SW480 (cell line): ENCODE measurements around the gene HLA-DQA1.
"Not testable (repeated sequence)": the region's sequence is repeated elsewhere in the genome, so short reads cannot be mapped to it uniquely, and the experiment has no call there.

Source experiments
- DNase-seq: peaks from one replicate; pipeline ENCODE4 v3.0.0-alpha.2; 2016; ENCODE audit warnings: low spot score

HLA-DQA1 gene

GRCh38 chr6:32637219-32637880 is at the start of gene HLA-DQA1:
TSS of gene HLA-DQA1 (plus strand) at chr6:32637406. CDS start at chr6:32637459, 53 bp downstream.
- DNase-seq: no peak

GRCh38 chr6:32588156-32588555 is 49.0 kb upstream of the HLA-DQA1 start:
- no peak for DNase-seq

DNA sequence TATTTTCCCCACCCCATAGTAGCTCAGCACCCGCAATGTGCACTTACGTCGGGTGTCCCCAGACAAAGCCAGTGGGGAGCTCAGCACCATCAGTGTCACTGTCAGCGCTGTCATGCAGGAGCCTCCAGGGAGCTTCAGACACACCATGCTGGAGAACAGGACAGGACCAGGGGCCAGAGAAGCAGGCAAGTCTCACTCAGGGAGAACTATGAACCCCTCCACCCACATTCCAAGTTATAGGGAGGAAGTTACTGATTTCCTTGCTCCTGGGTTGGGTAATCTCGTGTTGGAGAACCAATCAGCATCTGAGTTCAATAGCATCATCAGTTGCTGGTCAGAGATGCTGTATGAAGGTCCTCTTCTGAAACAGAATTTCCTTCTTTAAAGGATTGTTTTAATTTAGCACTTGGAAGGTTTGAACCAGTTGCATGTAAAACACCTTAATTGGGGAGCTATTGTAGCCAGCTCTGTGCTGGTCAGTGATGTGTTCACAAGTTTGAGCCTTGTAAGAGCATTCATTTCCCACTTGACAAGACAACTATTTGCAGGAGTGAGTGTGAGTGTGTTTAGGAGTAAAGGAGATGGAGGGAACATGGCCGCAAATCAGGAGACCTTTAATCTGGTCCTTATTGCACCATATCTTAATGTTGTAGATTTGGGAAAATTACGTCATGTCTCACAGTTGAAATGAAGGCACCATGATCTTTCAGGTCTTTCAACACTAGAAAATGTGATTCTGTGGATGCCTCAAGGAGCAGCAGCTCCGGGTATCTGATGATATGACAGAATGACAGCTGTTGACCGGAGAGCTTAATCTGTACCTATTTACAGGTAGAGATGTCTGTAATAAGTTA is 47.4 kb upstream of the HLA-DQA1 start, which contains the start of gene HLA-DRB1:
TSS of gene HLA-DRB1 (minus strand) at position 253 of the 854 bp plus-strand sequence. CDS start at position 147, 106 bp downstream.
- peak; percentile 8 for DNase-seq

GRCh38 chr6:32590713-32591112 is 46.5 kb upstream of the HLA-DQA1 start:
- DNase-seq: not testable (repeated sequence)

DNA sequence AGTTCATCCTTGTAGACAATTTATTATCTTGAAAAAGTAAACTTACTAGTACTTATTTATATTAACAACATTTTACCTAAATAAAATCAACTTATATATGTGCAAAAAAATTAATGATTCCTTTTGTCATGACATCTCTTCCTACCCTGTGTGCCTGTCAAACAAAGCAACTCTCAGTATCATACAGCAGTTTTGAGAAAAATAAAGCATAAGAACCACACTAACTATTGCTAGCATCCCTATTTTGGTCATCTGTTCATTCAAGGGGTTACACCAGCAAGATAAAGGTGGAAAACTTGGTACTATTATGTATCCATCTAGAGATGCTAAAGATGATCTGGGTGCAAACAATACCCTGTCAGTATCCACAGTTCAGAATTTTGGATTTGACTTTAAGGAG is 40.2 kb upstream of the HLA-DQA1 start:
- no peak for DNase-seq

DNA sequence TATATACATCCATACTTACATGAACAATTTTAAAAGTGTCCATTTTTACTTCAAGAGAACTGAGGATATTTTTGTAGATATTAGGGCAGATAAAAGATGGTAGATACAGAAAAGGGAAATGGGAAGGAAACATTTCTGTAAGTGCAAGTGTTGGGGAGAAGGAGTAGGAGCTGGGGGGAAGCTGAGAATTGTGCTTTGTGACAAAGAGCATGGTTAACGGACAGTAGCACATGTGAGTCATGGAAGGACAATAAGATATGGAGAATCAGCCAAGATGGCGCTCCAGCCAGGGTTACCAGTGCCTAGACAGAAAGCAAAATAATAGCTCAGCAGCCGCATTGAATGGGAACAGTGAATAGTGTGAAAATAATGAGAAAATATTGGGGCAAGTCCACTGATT is 34.8 kb upstream of the HLA-DQA1 start:
- no peak for DNase-seq

- DNase-seq: no peak
Measured at GRCh38 chr6:32603222-32603621, 34.0 kb upstream of the HLA-DQA1 start.

DNA sequence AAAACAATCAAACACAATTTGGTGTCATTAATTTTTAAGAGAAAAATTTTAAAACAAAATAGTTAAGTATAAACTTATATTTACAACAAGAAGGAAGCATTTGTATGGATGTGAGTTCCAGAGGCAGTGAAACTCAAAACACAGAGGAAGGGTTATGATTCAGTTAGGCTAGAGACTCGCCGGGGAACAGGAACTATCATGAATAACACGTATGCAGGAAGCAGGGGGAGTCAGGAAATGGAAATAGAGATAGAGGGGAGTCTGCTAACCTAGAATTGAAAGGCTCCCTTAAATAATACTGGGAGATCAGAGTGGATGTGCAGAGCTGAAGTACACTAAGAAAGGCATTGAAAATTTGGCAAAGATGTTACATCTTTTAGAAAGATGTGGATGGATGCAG is 33.3 kb upstream of the HLA-DQA1 start:
- no peak for DNase-seq

- DNase-seq: no peak
Measured at GRCh38 chr6:32604434-32604877, 32.8 kb upstream of the HLA-DQA1 start.

DNA sequence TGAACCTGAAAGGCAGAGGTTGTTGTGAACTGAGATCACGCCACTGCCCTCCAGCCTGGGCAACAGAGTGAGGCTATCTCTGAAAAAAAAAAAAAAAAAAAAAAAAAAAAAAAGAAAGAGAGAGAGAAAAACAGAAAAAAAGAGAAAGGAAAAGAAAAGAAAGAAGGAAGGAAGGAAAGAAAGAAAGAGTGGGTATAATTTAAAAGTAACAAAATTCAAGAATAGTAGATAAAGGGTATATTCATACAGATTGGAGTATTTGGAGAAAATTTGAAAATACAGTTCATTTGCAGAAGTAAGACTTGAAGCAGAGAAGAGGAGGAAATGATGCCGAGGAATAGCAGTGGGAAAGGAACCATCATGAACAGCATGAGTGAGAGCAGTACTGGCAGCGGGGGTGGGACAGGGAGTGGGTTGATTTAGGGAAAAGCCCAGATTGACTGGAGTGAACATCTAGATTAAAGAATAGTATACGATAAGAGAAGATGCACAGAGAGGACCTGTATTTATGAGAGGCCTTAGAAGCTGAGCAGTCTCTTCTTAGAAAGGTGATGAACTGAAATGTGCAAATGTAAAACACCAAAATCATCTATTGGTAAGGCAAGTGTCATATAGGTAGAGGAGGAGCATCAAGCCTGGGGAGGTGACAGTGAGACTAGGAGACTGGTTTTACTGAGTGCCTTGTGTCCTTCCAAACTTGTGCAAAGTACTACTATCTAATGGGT is 29.8 kb upstream of the HLA-DQA1 start:
- DNase-seq: no peak

GRCh38 chr6:32607988-32608298 is 29.3 kb upstream of the HLA-DQA1 start:
- DNase-seq: no peak

- DNase-seq: no peak
Measured at GRCh38 chr6:32608362-32608761, 28.8 kb upstream of the HLA-DQA1 start.

- no peak for DNase-seq
Measured at GRCh38 chr6:32609391-32609730, 27.8 kb upstream of the HLA-DQA1 start.

DNA sequence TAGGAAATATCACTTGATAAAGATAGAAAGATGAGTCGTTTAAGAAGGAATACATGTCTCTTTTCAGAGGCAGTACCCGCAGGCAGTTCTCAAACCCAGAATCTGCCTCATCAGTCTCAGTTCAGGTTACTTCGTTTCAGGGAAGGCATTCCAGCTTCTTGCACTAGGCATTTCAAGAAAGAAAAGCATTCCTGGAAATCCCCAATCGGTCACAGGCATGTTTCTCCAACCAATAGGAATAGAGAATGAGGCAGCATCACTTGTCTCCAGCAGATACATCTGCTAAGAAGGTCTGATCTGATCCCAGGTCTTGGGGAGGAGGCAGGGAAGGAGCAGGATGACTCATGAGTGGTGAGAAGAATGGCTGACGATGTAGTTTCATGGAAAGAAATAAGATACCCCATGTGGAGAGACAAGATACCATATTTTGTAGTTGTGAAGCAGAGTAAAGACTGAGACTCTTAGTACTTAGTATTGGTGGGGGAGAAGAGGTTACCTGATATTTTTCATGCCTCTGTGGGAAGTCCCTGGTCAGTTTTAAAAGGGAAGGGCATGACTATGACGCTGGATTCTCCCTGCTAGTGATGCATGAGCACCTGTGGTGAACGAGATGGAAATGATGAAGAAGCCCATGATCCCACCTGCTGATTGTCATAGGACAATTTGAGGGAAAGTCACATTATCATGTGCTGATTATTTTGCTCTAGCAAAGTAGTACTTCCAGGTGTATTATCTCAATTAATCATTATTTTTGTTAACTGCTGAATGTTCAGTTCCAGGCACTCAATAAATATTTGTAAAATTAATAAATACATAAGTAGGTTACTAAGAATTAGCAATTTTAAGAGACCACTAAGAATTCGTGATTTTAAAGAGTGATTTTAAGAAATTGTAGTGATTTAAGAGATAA is 27.2 kb upstream of the HLA-DQA1 start:
- DNase-seq: peak; percentile 72

- DNase-seq: no peak
Measured at GRCh38 chr6:32610682-32611296, 26.4 kb upstream of the HLA-DQA1 start.

- no peak for DNase-seq
Measured at GRCh38 chr6:32613475-32613874, 23.7 kb upstream of the HLA-DQA1 start.

GRCh38 chr6:32614366-32615081 is 22.7 kb upstream of the HLA-DQA1 start:
- DNase-seq: no peak

- DNase-seq: no peak
Measured at GRCh38 chr6:32615885-32616532, 21.2 kb upstream of the HLA-DQA1 start.

- DNase-seq: no peak
Measured at GRCh38 chr6:32617751-32618150, 19.5 kb upstream of the HLA-DQA1 start.

DNA sequence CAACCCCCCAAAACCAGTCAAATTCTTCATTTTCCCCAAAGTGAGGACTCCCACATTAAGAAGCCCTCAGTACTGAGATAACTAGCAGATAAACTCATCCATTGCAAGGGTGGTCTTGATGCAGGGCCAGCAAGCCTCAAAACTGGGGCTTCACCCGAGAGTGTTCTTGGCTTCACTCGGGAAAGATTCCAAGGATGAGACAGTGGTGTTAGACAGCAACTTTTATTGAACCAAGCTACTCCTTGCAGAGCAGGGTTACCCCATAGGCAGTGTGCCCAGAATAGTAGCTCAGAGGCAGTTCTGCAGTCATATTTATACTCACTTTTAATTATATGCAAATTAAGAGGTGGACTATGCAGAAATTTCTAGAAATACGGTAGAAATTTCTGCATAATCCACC is 15.8 kb upstream of the HLA-DQA1 start:
- DNase-seq: no peak
